Liver (tissue), 9 donors: Measurements from ENCODE around the gene TLR5. TPM values are rescaled to one million over a fixed set of nuclear protein-coding genes. Genes with fewer than 3 reads are reported as not detected.

ENCODE experiments used
- DNase-seq: peaks from one replicate; pipeline ENCODE4 v3.0.0-alpha.2; 2017; ENCODE audit warnings: low spot score
- H3K27ac ChIP-seq, 2 donors: one replicate each; pipeline ENCODE4 v1.7.0; 2013; ENCODE audit warnings: inconsistent platforms in 2 of 2, low read length in 2 of 2, control low read depth in 1 of 2, low read depth in 1 of 2, mild to moderate bottlenecking in 1 of 2
- H3K27me3 ChIP-seq, 4 donors: one replicate each; pipeline versions ENCODE4 v1.6.1 to v1.7.0; 2013; ENCODE audit warnings: low read length in 3 of 4, inconsistent platforms in 1 of 4, mild to moderate bottlenecking in 1 of 4, moderate library complexity in 1 of 4; ENCODE audit not compliant: control insufficient read depth in 4 of 4, insufficient read depth in 4 of 4
- H3K36me3 ChIP-seq, 4 donors: one replicate each; pipeline versions ENCODE4 v1.6.1 to v1.7.0; 2013; ENCODE audit warnings: low read length in 3 of 4, mild to moderate bottlenecking in 3 of 4, low read depth in 1 of 4, moderate library complexity in 1 of 4; ENCODE audit not compliant: control insufficient read depth in 4 of 4, insufficient read depth in 3 of 4
- H3K4me1 ChIP-seq, 4 donors: one replicate each; pipeline versions ENCODE4 v1.6.1 to v1.7.0; 2013; ENCODE audit warnings: low read length in 3 of 4, mild to moderate bottlenecking in 3 of 4, moderate library complexity in 1 of 4; ENCODE audit not compliant: control insufficient read depth in 4 of 4, insufficient read depth in 4 of 4
- H3K4me3 ChIP-seq, 3 donors: one replicate each; pipeline versions ENCODE4 v1.6.1 to v1.7.0; 2013; ENCODE audit warnings: low read length in 3 of 3, control low read depth in 1 of 3, low read depth in 1 of 3, mild to moderate bottlenecking in 1 of 3
- H3K9ac ChIP-seq, 2 donors: one replicate each; pipeline ENCODE4 v1.7.0; 2013; ENCODE audit warnings: low read length in 2 of 2, mild to moderate bottlenecking in 2 of 2, moderate library complexity in 2 of 2, control low read depth in 1 of 2, low read depth in 1 of 2
- H3K9me3 ChIP-seq, 4 donors: one replicate each; pipeline versions ENCODE4 v1.6.1 to v1.7.0; 2013; ENCODE audit warnings: low read length in 3 of 4; ENCODE audit not compliant: control insufficient read depth in 4 of 4
- ATF3 ChIP-seq: IDR thresholded peaks from 2 replicates; pipeline ENCODE4 v1.6.1; 2016; ENCODE audit warnings: antibody characterized with exemption
- CTCF ChIP-seq: fragments of 150-350 bp; IDR thresholded peaks from 2 replicates; pipeline ENCODE4 v1.5.1; 2017; ENCODE audit warnings: improper control_type of control experiment, low read depth, low read length; ENCODE audit not compliant: missing input control
- EGR1 ChIP-seq, 2 donors: IDR thresholded peaks; 2 replicates each; pipeline ENCODE4 v1.6.1; 2016 to 2018; ENCODE audit warnings: antibody characterized with exemption in 2 of 2, low read depth in 2 of 2
- FOXA1 ChIP-seq: IDR thresholded peaks from 2 replicates; pipeline ENCODE4 v1.6.1; 2016; ENCODE audit warnings: antibody characterized with exemption
- FOXA2 ChIP-seq: IDR thresholded peaks from 2 replicates; pipeline ENCODE4 v1.6.1; 2016; ENCODE audit warnings: antibody characterized with exemption
- GABPA ChIP-seq, 2 donors: IDR thresholded peaks in 1 of 2; conservative IDR thresholded peaks in 1 of 2; 2 replicates each; pipeline ENCODE4 v1.6.1; 2016; ENCODE audit warnings: antibody characterized with exemption in 2 of 2, mild to moderate bottlenecking in 1 of 2, moderate library complexity in 1 of 2
- HNF4A ChIP-seq, 2 donors: conservative IDR thresholded peaks; 2 replicates each; pipeline ENCODE4 v1.6.1; 2016; ENCODE audit warnings: antibody characterized with exemption in 2 of 2, mild to moderate bottlenecking in 2 of 2
- HNF4G ChIP-seq: IDR thresholded peaks from 2 replicates; pipeline ENCODE4 v1.6.1; 2016; ENCODE audit warnings: antibody characterized with exemption
- JUND ChIP-seq, 2 donors: IDR thresholded peaks; 2 replicates each; pipeline ENCODE4 v1.6.1; 2016; ENCODE audit warnings: antibody characterized with exemption in 2 of 2
- MAX ChIP-seq: IDR thresholded peaks from 2 replicates; pipeline ENCODE4 v1.6.1; 2016; ENCODE audit warnings: antibody characterized with exemption
- NR2F2 ChIP-seq: IDR thresholded peaks from 2 replicates; pipeline ENCODE4 v1.6.1; 2016; ENCODE audit warnings: antibody characterized with exemption
- RAD21 ChIP-seq, 2 donors: IDR thresholded peaks; 2 replicates each; pipeline ENCODE4 v1.6.1; 2016; ENCODE audit warnings: antibody characterized with exemption in 2 of 2, mild to moderate bottlenecking in 2 of 2
- RXRA ChIP-seq, 2 donors: IDR thresholded peaks; 2 replicates each; pipeline ENCODE4 v1.6.1; 2017 to 2018; ENCODE audit warnings: antibody characterized with exemption in 2 of 2, mild to moderate bottlenecking in 1 of 2
- SP1 ChIP-seq: IDR thresholded peaks from 2 replicates; pipeline ENCODE4 v1.6.1; 2018; ENCODE audit warnings: antibody characterized with exemption, mild to moderate bottlenecking
- TAF1 ChIP-seq: conservative IDR thresholded peaks from 2 replicates; pipeline ENCODE4 v1.6.1; 2016; ENCODE audit warnings: antibody characterized with exemption, mild to moderate bottlenecking
- YY1 ChIP-seq: IDR thresholded peaks from 2 replicates; pipeline ENCODE4 v1.6.1; 2016; ENCODE audit warnings: antibody characterized with exemption, mild to moderate bottlenecking
- ZBTB33 ChIP-seq: IDR thresholded peaks from 2 replicates; pipeline ENCODE4 v1.6.1; 2016; ENCODE audit warnings: antibody characterized with exemption
- WGBS: extraction: QIAGEN DNeasy Blood & Tissue Kit; methylation state at CpG from one replicate; pipeline ENCODE4 v1.1.7; 2013; 5-methylcytosine and 5-hydroxymethylcytosine counted together
- polyA plus RNA-seq, 2 donors: library from polyadenylated mRNA; stranded (reverse) in 1 of 2; unstranded in 1 of 2; fragments of 200-250 nt in 1 of 2; fragments of >200 nt in 1 of 2; fragmentation: Nextera tagmentation in 1 of 2; extraction: Ambion mirVana in 1 of 2; gene quantifications; one replicate each; pipeline versions ENCODE4 v1.2.1 to v1.2.3, GENCODE V29; 2013 to 2015
- total RNA-seq, 2 donors: library from RNA; depleted of rRNA; stranded (reverse); fragments of >200 nt; gene quantifications; one replicate each; pipeline ENCODE4 v1.2.3, GENCODE V29; 2014
- donor health status: healthy.
- donor health status: healthy.
- donor health status: healthy.
- donor health status: healthy.
- donor health status: healthy.

The TLR5 gene
- total and polyA plus RNA-seq, 4 donors, result 0.93 to 2.4 (median 1.5) TPM

GRCh38 chr1:223150443-223150842 lies 7.4 kb upstream of the TLR5 start:
- no peak for TF ChIP-seq FOXA1
- TF ChIP-seq RXRA (IDR thresholded peaks at IDR 0.05), result no peak
- TF ChIP-seq EGR1 (IDR thresholded peaks at IDR 0.05; ENCODE audit: low read depth in 2 of 2), result no peak
- TF ChIP-seq ZBTB33, result no peak
- TF ChIP-seq HNF4A (conservative IDR thresholded peaks at IDR 0.05), result no peak
- TF ChIP-seq SP1, result no peak
- TF ChIP-seq GABPA (IDR thresholded peaks at IDR 0.05 in 1 of 2, conservative IDR thresholded peaks at IDR 0.05 in 1 of 2), result no peak
- no peak for TF ChIP-seq HNF4G
- TF ChIP-seq JUND (IDR thresholded peaks at IDR 0.05), result no peak
- no peak for DNase-seq
- no peak overlapping the region for H3K9ac ChIP-seq
- H3K27ac ChIP-seq, result no peak overlapping the region
- H3K9me3 ChIP-seq, result peaks cover 0 to 4% (median 0%) of the 10 kb centered on the region in 4 donors
- no peaks in the 10 kb centered on the region for H3K27me3 ChIP-seq
- peaks cover 0 to 2% (median 0%) of the 10 kb centered on the region in 4 donors for H3K4me1 ChIP-seq
- no peaks in the 10 kb centered on the region for H3K36me3 ChIP-seq
- H3K4me3 ChIP-seq, result no peak overlapping the region
- WGBS, result 88% methylated on average over 5 of the region's 5 CpGs

- Histone ChIP-seq H3K27me3 (no peaks in the 10 kb centered on the region), H3K36me3 (no peaks in the 10 kb centered on the region), H3K4me1 (peaks cover 0 to 7% (median 3%) of the 10 kb centered on the region in 4 donors), H3K9me3 (peaks cover 0 to 4% (median 0%) of the 10 kb centered on the region in 4 donors), H3K4me3 (no peak overlapping the region), H3K27ac (no peak overlapping the region), H3K9ac (no peak overlapping the region)
- WGBS, result 72% methylated on average over 3 of the region's 3 CpGs
- DNase-seq, result no peak
- TF ChIP-seq YY1 (no peak), RXRA (IDR thresholded peaks at IDR 0.05) (no peak), NR2F2 (no peak), EGR1 (IDR thresholded peaks at IDR 0.05; ENCODE audit: low read depth in 2 of 2) (no peak), HNF4A (conservative IDR thresholded peaks at IDR 0.05) (no peak), HNF4G (no peak), ZBTB33 (no peak), TAF1 (no peak), FOXA2 (no peak), SP1 (no peak), CTCF (no peak), ATF3 (no peak), FOXA1 (no peak), RAD21 (IDR thresholded peaks at IDR 0.05) (no peak), MAX (no peak)
Measured at GRCh38 chr1:223147873-223148272, 4.8 kb upstream of the TLR5 start.
